BLaER1 (cell line): ENCODE measurements around the gene RANBP17.
"Not testable (repeated sequence)": the region's sequence is repeated elsewhere in the genome, so short reads cannot be mapped to it uniquely, and the experiment has no call there.

Experiments used
- H3K27ac ChIP-seq: shearing (Covaris generic); formaldehyde crosslinking; 2 replicates; pipeline ENCODE4 v1.8.1; 2022
- H3K27me3 ChIP-seq: shearing (Covaris generic); formaldehyde crosslinking; 2 replicates; pipeline ENCODE4 v1.8.1; 2022
- H3K36me3 ChIP-seq: shearing (Covaris generic); formaldehyde crosslinking; 2 replicates; pipeline ENCODE4 v1.8.1; 2022
- H3K4me1 ChIP-seq: shearing (Covaris generic); formaldehyde crosslinking; 2 replicates; pipeline ENCODE4 v1.8.1; 2022
- H3K4me2 ChIP-seq: shearing (Covaris generic); formaldehyde crosslinking; 2 replicates; pipeline ENCODE4 v1.8.1; 2022
- H3K4me3 ChIP-seq: shearing (Covaris generic); formaldehyde crosslinking; 2 replicates; pipeline ENCODE4 v1.8.1; 2022
- H3K9ac ChIP-seq: shearing (Covaris generic); formaldehyde crosslinking; 2 replicates; pipeline ENCODE4 v1.8.1; 2022
- H3K9me3 ChIP-seq: shearing (Covaris generic); formaldehyde crosslinking; 2 replicates; pipeline ENCODE4 v1.8.1; 2022
- H4K20me1 ChIP-seq: shearing (Covaris generic); formaldehyde crosslinking; 2 replicates; pipeline ENCODE4 v1.8.1; 2022
- Cebpa-rat ChIP-seq: shearing (Covaris generic); IDR thresholded peaks from 2 replicates; pipeline ENCODE4 v1.8.1; 2022

The RANBP17 gene

DNA sequence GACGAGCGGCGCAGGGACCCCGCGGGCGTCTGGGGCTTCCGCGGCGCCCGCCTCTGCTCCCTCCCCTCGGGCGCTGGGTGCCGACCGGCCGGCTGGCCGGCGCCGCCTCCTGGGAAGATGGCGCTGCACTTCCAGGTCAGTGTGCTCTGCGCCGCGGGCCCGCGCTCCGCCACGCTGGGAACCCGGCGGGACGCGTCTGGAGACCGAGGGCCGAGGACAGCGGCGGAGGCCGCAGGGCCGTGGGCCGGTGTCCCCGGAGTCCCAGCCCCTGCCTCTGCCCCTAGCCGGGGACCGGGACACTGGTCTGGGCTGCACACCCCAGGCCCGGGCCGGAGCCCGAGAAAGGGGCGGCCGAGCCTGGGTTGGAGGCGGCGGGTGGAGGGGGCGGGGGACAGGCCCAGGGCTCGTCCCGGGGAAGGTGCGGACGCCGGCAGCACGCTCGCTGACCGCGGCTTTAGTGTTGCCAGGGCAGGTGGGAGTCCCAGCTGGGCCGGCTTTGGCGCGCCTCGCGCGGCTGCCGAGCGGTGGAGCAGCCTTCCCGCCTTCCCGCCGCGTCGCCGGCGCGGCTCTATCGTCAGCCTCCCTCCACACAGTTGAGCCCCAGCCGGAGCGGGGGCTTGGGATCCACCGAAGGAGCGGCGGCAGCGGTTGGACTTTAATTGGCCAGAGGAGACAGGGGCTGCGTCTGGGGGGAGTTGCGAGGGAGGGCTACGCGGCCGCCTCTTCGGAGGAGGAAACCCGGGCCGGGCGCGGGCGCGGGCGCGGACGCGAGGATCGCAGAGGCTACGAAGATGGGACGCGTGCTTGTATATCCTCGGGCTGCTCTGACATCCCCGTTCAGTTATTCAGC lies at the start of gene RANBP17:
TSS of gene RANBP17 (plus strand) at position 102 of the 850 bp plus-strand sequence.
- H3K36me3 ChIP-seq: no peaks in the 10 kb centered on the region
- no peaks in the 10 kb centered on the region for H3K4me1 ChIP-seq
- H3K27ac ChIP-seq: no peak within 1 kb of the TSS
- H3K9ac ChIP-seq: no peak within 1 kb of the TSS
- H3K4me3 ChIP-seq: no peak within 1 kb of the TSS
- TF ChIP-seq Cebpa-rat: no peak
- no peaks in the 10 kb centered on the region for H4K20me1 ChIP-seq
- peaks cover 41% of the 10 kb centered on the region for H3K9me3 ChIP-seq
- no peaks in the 10 kb centered on the region for H3K27me3 ChIP-seq
- no peak within 1 kb of the TSS for H3K4me2 ChIP-seq

DNA sequence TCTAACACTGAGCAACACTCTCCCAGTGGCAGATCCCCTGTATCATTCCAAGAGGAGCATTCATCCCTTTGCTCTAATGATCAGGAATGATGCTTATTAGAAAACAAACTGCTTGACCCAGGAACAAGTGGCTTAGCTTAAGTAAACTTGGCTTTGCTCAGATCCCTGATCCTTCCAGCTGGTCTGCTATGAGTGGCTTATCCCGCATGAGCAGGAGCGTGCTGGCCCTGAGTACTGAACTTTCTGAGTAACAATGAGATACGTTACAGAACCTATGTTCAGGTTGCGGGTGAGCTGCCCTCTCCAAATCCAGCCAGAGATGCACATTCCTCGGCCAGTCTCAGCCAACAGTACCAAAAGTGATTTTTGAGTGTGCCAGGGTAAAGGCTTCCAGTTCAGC lies 48.6 kb upstream of the RANBP17 start:
- Histone ChIP-seq H3K4me3 (no peak overlapping the region), H3K9ac (no peak overlapping the region)
- TF ChIP-seq Cebpa-rat: no peak

GRCh38 chr5:170817195-170817594 lies 44.6 kb upstream of the RANBP17 start:
- no peaks in the 10 kb centered on the region for H4K20me1 ChIP-seq
- H3K27me3 ChIP-seq: no peaks in the 10 kb centered on the region
- H3K4me1 ChIP-seq: no peaks in the 10 kb centered on the region
- TF ChIP-seq Cebpa-rat: no peak
- no peak overlapping the region for H3K9ac ChIP-seq
- H3K36me3 ChIP-seq: no peaks in the 10 kb centered on the region
- H3K27ac ChIP-seq: no peak overlapping the region
- no peak overlapping the region for H3K4me2 ChIP-seq
- H3K9me3 ChIP-seq: 0 out of 2 replicates have a peak, but pooled peaks cover 4% of the 10 kb centered on the region
- no peak overlapping the region for H3K4me3 ChIP-seq

More for the DNA sequence above, 48.6 kb upstream of the RANBP17 start:
- Histone ChIP-seq H3K27ac (no peak overlapping the region), H4K20me1 (no peaks in the 10 kb centered on the region), H3K4me2 (no peak overlapping the region), H3K4me1 (no peaks in the 10 kb centered on the region), H3K27me3 (no peaks in the 10 kb centered on the region), H3K36me3 (no peaks in the 10 kb centered on the region), H3K9me3 (0 out of 2 replicates have a peak, but pooled peaks cover 4% of the 10 kb centered on the region)

DNA sequence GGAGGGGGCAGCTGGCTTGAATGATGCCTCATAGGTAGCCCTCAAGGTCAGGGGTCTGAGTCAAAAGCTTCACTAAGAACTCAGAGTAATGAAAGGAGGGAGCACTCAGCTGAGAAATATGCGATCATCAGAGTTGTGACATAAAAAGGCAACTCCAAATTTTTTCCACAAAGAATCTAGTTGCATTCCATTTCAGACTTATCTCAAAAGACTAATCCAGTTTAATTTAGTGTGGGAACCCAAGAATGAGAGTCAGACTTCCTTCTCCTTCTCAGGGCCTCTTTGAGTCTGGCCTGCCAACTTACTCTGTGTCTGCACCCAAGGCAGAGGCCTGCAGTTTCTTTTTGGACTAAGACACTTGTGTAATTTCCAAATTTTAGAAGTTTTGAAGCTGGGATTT lies 43.6 kb upstream of the RANBP17 start:
- TF ChIP-seq Cebpa-rat: no peak
- H3K9ac ChIP-seq: no peak overlapping the region
- H4K20me1 ChIP-seq: no peaks in the 10 kb centered on the region
- H3K4me1 ChIP-seq: no peaks in the 10 kb centered on the region
- H3K4me2 ChIP-seq: no peak overlapping the region
- H3K27me3 ChIP-seq: no peaks in the 10 kb centered on the region
- no peak overlapping the region for H3K4me3 ChIP-seq
- no peak overlapping the region for H3K27ac ChIP-seq
- 0 out of 2 replicates have a peak, but pooled peaks cover 4% of the 10 kb centered on the region for H3K9me3 ChIP-seq
- no peaks in the 10 kb centered on the region for H3K36me3 ChIP-seq

- Histone ChIP-seq H3K27me3 (no peaks in the 10 kb centered on the region), H3K4me2 (no peak overlapping the region), H3K9me3 (0 out of 2 replicates have a peak, but pooled peaks cover 4% of the 10 kb centered on the region), H3K27ac (no peak overlapping the region), H3K4me1 (no peaks in the 10 kb centered on the region), H3K4me3 (no peak overlapping the region), H3K36me3 (no peaks in the 10 kb centered on the region), H4K20me1 (no peaks in the 10 kb centered on the region), H3K9ac (no peak overlapping the region)
- no peak for TF ChIP-seq Cebpa-rat
Measured at GRCh38 chr5:170819824-170820223, 42.0 kb upstream of the RANBP17 start.

GRCh38 chr5:170821257-170821800 lies 40.5 kb upstream of the RANBP17 start:
- H3K9ac ChIP-seq: no peak overlapping the region
- TF ChIP-seq Cebpa-rat: no peak

GRCh38 chr5:170826117-170826516 lies 35.7 kb upstream of the RANBP17 start:
- TF ChIP-seq Cebpa-rat: no peak
- Histone ChIP-seq H3K4me3 (no peak overlapping the region), H4K20me1 (no peaks in the 10 kb centered on the region), H3K9ac (no peak overlapping the region), H3K36me3 (no peaks in the 10 kb centered on the region), H3K4me1 (no peaks in the 10 kb centered on the region), H3K9me3 (peaks cover 15% of the 10 kb centered on the region; the same call in 1 of the 2 replicates), H3K27me3 (no peaks in the 10 kb centered on the region), H3K4me2 (no peak overlapping the region), H3K27ac (no peak overlapping the region)

More at GRCh38 chr5:170821257-170821800, 40.5 kb upstream of the RANBP17 start:
- Histone ChIP-seq H3K4me3 (no peak overlapping the region), H3K27ac (no peak overlapping the region), H3K27me3 (no peaks in the 10 kb centered on the region), H3K36me3 (no peaks in the 10 kb centered on the region), H4K20me1 (no peaks in the 10 kb centered on the region), H3K9me3 (peaks cover 11% of the 10 kb centered on the region; the same call in 1 of the 2 replicates), H3K4me1 (no peaks in the 10 kb centered on the region), H3K4me2 (no peak overlapping the region)

- H3K27ac ChIP-seq: no peak overlapping the region
- no peaks in the 10 kb centered on the region for H3K36me3 ChIP-seq
- TF ChIP-seq Cebpa-rat: no peak
- H3K4me2 ChIP-seq: no peak overlapping the region
- no peaks in the 10 kb centered on the region for H3K27me3 ChIP-seq
- H3K4me3 ChIP-seq: no peak overlapping the region
- no peaks in the 10 kb centered on the region for H4K20me1 ChIP-seq
- no peaks in the 10 kb centered on the region for H3K4me1 ChIP-seq
- 0 out of 2 replicates have a peak, but pooled peaks cover 4% of the 10 kb centered on the region for H3K9me3 ChIP-seq
- no peak overlapping the region for H3K9ac ChIP-seq
Measured at GRCh38 chr5:170832241-170832640, 29.6 kb upstream of the RANBP17 start.

GRCh38 chr5:170833981-170834380 lies 27.8 kb upstream of the RANBP17 start:
- H3K4me1 ChIP-seq, H3K27ac ChIP-seq: not testable (repeated sequence)

GRCh38 chr5:170836226-170836625 lies 25.6 kb upstream of the RANBP17 start:
- H3K4me3 ChIP-seq: no peak overlapping the region
- no peaks in the 10 kb centered on the region for H3K9me3 ChIP-seq
- H3K4me1 ChIP-seq: no peaks in the 10 kb centered on the region
- no peak overlapping the region for H3K27ac ChIP-seq
- H3K4me2 ChIP-seq: no peak overlapping the region
- H3K9ac ChIP-seq: no peak overlapping the region
- no peaks in the 10 kb centered on the region for H3K27me3 ChIP-seq
- TF ChIP-seq Cebpa-rat: no peak
- H3K36me3 ChIP-seq: no peaks in the 10 kb centered on the region
- no peaks in the 10 kb centered on the region for H4K20me1 ChIP-seq

More at GRCh38 chr5:170833981-170834380, 27.8 kb upstream of the RANBP17 start:
- not testable (repeated sequence) for H3K9me3 ChIP-seq, H4K20me1 ChIP-seq, H3K4me2 ChIP-seq, H3K4me3 ChIP-seq, H3K27me3 ChIP-seq, H3K9ac ChIP-seq, H3K36me3 ChIP-seq
